ENCODE measurements around the gene THSD7B. TPM values are rescaled to one million over a fixed set of nuclear protein-coding genes. Genes with fewer than 3 reads are reported as not detected.
"Not testable (repeated sequence)": the region's sequence is repeated elsewhere in the genome, so short reads cannot be mapped to it uniquely, and the experiment has no call there.

THSD7B gene
- total RNA-seq, 1 experiment from 2014 or later = under 0.01 TPM

DNA sequence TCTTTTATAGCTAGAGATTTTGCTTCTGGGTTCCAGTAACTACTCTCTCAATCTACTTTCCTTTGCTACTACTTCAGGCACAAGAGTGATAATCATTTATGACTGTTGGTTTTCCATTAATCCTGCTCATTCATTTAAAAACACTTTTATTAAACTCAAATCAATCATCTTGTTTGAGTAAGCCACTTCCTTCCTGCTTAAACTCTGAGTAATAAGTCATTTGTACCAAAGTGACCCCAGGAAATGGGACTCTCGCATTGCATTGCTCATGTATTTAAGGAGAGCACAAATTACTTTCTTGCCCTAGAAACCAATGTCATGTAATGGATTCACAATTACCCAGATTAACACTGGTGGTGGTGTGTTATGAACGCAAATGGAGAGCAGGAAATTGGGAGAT, 928.2 kb downstream of the THSD7B start:
- peaks cover 3% of the 10 kb centered on the region; the same call in 1 of the 2 replicates for H3K4me1 ChIP-seq (ENCODE audit: insufficient read depth, low read length)
- H3K36me3 ChIP-seq (ENCODE audit: low read depth, low read length) = no peaks in the 10 kb centered on the region
- ATAC-seq (no peak), DNase-seq (peak; percentile 52)
- no peaks in the 10 kb centered on the region for H3K27me3 ChIP-seq (ENCODE audit: low read length)
- no peaks in the 10 kb centered on the region for H4K20me1 ChIP-seq (ENCODE audit: low read length)
- H3K4me3 ChIP-seq (ENCODE audit: low read length) = no peak overlapping the region
- no peaks in the 10 kb centered on the region for H3K79me2 ChIP-seq (ENCODE audit: low read length)
- no peaks in the 10 kb centered on the region for H3F3A ChIP-seq (ENCODE audit: low read length, unreplicated experiment)
- no peak overlapping the region for H2AFZ ChIP-seq (ENCODE audit: low read length)
- no peak overlapping the region for H3K9ac ChIP-seq (ENCODE audit: low read length)
- ChIA-PET CTCF (no interaction called here), POLR2A (ENCODE audit: unreplicated experiment) (no interaction called here)
- H3K27ac ChIP-seq (ENCODE audit: low read length) = no peak overlapping the region; the same call in 1 of the 2 replicates
- H3K4me2 ChIP-seq (ENCODE audit: low read length) = no peak overlapping the region
- intact Hi-C loops (cut with micrococcal nuclease) = no loop called here
- H3K9me2 ChIP-seq (replicated peaks; ENCODE audit: low read length) = no peaks in the 10 kb centered on the region
- TF ChIP-seq, protein P1, sequence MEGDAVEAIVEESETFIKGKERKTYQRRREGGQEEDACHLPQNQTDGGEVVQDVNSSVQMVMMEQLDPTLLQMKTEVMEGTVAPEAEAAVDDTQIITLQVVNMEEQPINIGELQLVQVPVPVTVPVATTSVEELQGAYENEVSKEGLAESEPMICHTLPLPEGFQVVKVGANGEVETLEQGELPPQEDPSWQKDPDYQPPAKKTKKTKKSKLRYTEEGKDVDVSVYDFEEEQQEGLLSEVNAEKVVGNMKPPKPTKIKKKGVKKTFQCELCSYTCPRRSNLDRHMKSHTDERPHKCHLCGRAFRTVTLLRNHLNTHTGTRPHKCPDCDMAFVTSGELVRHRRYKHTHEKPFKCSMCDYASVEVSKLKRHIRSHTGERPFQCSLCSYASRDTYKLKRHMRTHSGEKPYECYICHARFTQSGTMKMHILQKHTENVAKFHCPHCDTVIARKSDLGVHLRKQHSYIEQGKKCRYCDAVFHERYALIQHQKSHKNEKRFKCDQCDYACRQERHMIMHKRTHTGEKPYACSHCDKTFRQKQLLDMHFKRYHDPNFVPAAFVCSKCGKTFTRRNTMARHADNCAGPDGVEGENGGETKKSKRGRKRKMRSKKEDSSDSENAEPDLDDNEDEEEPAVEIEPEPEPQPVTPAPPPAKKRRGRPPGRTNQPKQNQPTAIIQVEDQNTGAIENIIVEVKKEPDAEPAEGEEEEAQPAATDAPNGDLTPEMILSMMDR (conservative IDR thresholded peaks at IDR 0.05; ENCODE audit: low read depth, low read length) = no peak
- TF ChIP-seq EZH2phosphoT487 (IDR thresholded peaks at IDR 0.05; ENCODE audit: borderline replicate concordance, low read length) (no peak), EZH2 (IDR thresholded peaks at IDR 0.05; ENCODE audit: low read length, unreplicated experiment) (no peak)
- no peaks in the 10 kb centered on the region for H3K9me3 ChIP-seq (ENCODE audit: low read length)
- no TSS peak for BruUV-seq (replicated peaks)

GRCh38 chr2:137696916-137697315, 931.6 kb downstream of the THSD7B start:
- H3K9me3 ChIP-seq (ENCODE audit: low read length) = no peaks in the 10 kb centered on the region
- intact Hi-C loops (cut with micrococcal nuclease) = no loop called here
- CTCF ChIA-PET = no interaction called here
- no peaks in the 10 kb centered on the region for H3K27me3 ChIP-seq (ENCODE audit: low read length)
- H3K4me3 ChIP-seq (ENCODE audit: low read length) = no peak overlapping the region
- no peaks in the 10 kb centered on the region for H3K9me2 ChIP-seq (replicated peaks; ENCODE audit: low read length)
- DNase-seq (no peak), ATAC-seq (no peak)
- no peak overlapping the region for H3K4me2 ChIP-seq (ENCODE audit: low read length)
- no TSS peak for BruUV-seq (replicated peaks)
- no peaks in the 10 kb centered on the region for H4K20me1 ChIP-seq (ENCODE audit: low read length)
- no peaks in the 10 kb centered on the region; the same call in 1 of the 2 replicates for H3K4me1 ChIP-seq (ENCODE audit: insufficient read depth, low read length)
- no peaks in the 10 kb centered on the region for H3K79me2 ChIP-seq (ENCODE audit: low read length)
- H3K27ac ChIP-seq (ENCODE audit: low read length) = no peak overlapping the region
- no peak overlapping the region for H3K9ac ChIP-seq (ENCODE audit: low read length)
- POLR2A ChIA-PET (ENCODE audit: unreplicated experiment) = no interaction called here
- TF ChIP-seq EZH2 (IDR thresholded peaks at IDR 0.05; ENCODE audit: low read length, unreplicated experiment) (no peak), EZH2phosphoT487 (IDR thresholded peaks at IDR 0.05; ENCODE audit: borderline replicate concordance, low read length) (no peak)
- TF ChIP-seq, protein P1 (conservative IDR thresholded peaks at IDR 0.05; ENCODE audit: low read depth, low read length) = no peak
- H2AFZ ChIP-seq (ENCODE audit: low read length) = no peak overlapping the region
- no peaks in the 10 kb centered on the region for H3F3A ChIP-seq (ENCODE audit: low read length, unreplicated experiment)
- no peaks in the 10 kb centered on the region for H3K36me3 ChIP-seq (ENCODE audit: low read depth, low read length)

- H3K9me2 ChIP-seq (replicated peaks; ENCODE audit: low read length); H3K27me3 ChIP-seq (ENCODE audit: low read length); H3K4me2 ChIP-seq (ENCODE audit: low read length); DNase-seq; H3K9me3 ChIP-seq (ENCODE audit: low read length); H3K4me1 ChIP-seq (ENCODE audit: insufficient read depth, low read length); POLR2A ChIA-PET (ENCODE audit: unreplicated experiment); H3K9ac ChIP-seq (ENCODE audit: low read length); BruUV-seq (replicated peaks); ATAC-seq; H4K20me1 ChIP-seq (ENCODE audit: low read length); intact Hi-C loops (cut with micrococcal nuclease); H2AFZ ChIP-seq (ENCODE audit: low read length); H3K79me2 ChIP-seq (ENCODE audit: low read length); H3K27ac ChIP-seq (ENCODE audit: low read length); H3K4me3 ChIP-seq (ENCODE audit: low read length); CTCF ChIA-PET; H3F3A ChIP-seq (ENCODE audit: low read length, unreplicated experiment); H3K36me3 ChIP-seq (ENCODE audit: low read depth, low read length): not testable (repeated sequence)
Observed at GRCh38 chr2:137700250-137700649, 934.9 kb downstream of the THSD7B start.

All from PC-3 (cell line).